ENCODE data around the gene INTS14. TPM values are rescaled to one million over a fixed set of nuclear protein-coding genes. Genes with fewer than 3 reads are reported as not detected.

INTS14 gene
- total and polyA plus RNA-seq, 2 experiments from 2014 or later, result 28.6 to 45.7 TPM

DNA sequence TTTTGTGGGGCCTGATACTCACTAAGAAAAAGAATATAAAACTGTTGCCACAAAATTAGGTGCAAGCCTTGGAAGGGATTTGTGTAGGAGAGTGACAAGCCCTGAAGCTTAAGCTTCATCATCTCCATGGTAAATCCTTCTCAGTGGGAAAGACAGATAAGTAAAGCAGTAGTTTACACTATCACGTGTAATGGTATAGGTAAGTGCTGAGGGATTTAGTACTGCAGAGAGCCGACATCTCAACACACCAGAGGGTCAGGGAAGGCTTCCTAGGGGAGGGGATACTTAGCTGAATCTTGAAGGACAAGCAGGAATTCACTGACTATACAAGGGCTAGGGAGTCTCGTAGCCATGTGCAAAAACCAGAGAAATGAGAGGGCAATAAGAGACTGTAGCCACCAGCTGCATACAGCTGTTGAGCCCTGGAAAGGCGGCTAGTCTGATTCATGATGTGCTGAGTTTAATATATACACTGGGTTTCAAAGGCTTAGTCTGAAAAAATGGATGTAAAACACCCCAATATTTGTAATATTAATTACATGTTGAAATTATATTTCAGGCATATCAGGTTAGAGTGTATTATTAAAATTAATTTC is 21.9 kb upstream of the INTS14 start:
- Histone ChIP-seq H3K79me2 (no peaks in the 10 kb centered on the region), H3K9me3 (ENCODE audit: low read depth) (no peaks in the 10 kb centered on the region), H3K4me3 (no peak overlapping the region), H3K4me1 (ENCODE audit: insufficient read depth) (no peaks in the 10 kb centered on the region), H2AFZ (no peak overlapping the region), H3K27ac (no peak overlapping the region), H3K27me3 (no peaks in the 10 kb centered on the region), H3K36me3 (replicated peaks; ENCODE audit: insufficient read depth, low read depth) (no peaks in the 10 kb centered on the region), H4K20me1 (ENCODE audit: insufficient read depth, poor library complexity, severe bottlenecking) (no peaks in the 10 kb centered on the region), H3K9me2 (replicated peaks; ENCODE audit: insufficient read depth) (no peaks in the 10 kb centered on the region), H3K4me2 (no peak overlapping the region)
- DNase-seq (ENCODE audit: low spot score), result no peak
- 43% methylated on average over 4 of the region's 4 CpGs for WGBS (ENCODE audit: low lambda C conversion rate, missing lambda C conversion rate)
- no peak for TF ChIP-seq CTCF (IDR thresholded peaks at IDR 0.05; ENCODE audit: poor library complexity)
- TF ChIP-seq EZH2 (IDR thresholded peaks at IDR 0.05; ENCODE audit: borderline replicate concordance), result no peak
- no peak for TF ChIP-seq EZH2phosphoT487 (IDR thresholded peaks at IDR 0.05; ENCODE audit: low read depth, severe bottlenecking, unreplicated experiment)

DNA sequence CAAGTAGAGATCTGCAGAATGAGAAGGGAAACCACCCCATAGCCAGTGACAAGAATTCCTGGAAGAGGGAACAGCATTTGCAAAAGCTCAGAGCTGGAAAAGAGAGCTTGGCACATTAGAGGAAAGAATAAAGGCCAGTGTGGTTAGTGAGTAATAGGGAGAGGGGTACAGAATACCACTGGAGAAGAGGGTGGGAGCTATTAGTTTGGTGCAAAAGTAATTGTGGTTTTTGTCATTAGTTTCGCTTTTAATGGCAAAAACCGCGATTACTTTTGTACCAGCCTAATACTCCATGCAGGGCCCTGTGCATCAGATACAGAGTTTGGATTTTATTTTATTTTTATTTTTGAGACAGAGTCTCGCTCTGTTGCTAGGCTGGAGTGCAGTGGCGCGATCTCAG is 20.6 kb upstream of the INTS14 start:
- no peaks in the 10 kb centered on the region for H3K79me2 ChIP-seq
- no peak overlapping the region for H3K4me3 ChIP-seq
- 98% methylated on average over 6 of the region's 6 CpGs for WGBS (ENCODE audit: low lambda C conversion rate, missing lambda C conversion rate)
- no peak overlapping the region for H2AFZ ChIP-seq
- no peaks in the 10 kb centered on the region for H4K20me1 ChIP-seq (ENCODE audit: insufficient read depth, poor library complexity, severe bottlenecking)
- no peaks in the 10 kb centered on the region for H3K36me3 ChIP-seq (replicated peaks; ENCODE audit: insufficient read depth, low read depth)
- DNase-seq (ENCODE audit: low spot score), result no peak
- no peaks in the 10 kb centered on the region for H3K4me1 ChIP-seq (ENCODE audit: insufficient read depth)
- H3K9me2 ChIP-seq (replicated peaks; ENCODE audit: insufficient read depth), result no peaks in the 10 kb centered on the region
- TF ChIP-seq EZH2 (IDR thresholded peaks at IDR 0.05; ENCODE audit: borderline replicate concordance), result no peak
- no peak for TF ChIP-seq EZH2phosphoT487 (IDR thresholded peaks at IDR 0.05; ENCODE audit: low read depth, severe bottlenecking, unreplicated experiment)
- no peak for TF ChIP-seq CTCF (IDR thresholded peaks at IDR 0.05; ENCODE audit: poor library complexity)
- H3K9me3 ChIP-seq (ENCODE audit: low read depth), result no peaks in the 10 kb centered on the region
- H3K27ac ChIP-seq, result no peak overlapping the region
- no peak overlapping the region for H3K4me2 ChIP-seq
- no peaks in the 10 kb centered on the region for H3K27me3 ChIP-seq

- TF ChIP-seq CTCF (IDR thresholded peaks at IDR 0.05; ENCODE audit: poor library complexity) (no peak), EZH2phosphoT487 (IDR thresholded peaks at IDR 0.05; ENCODE audit: low read depth, severe bottlenecking, unreplicated experiment) (no peak), EZH2 (IDR thresholded peaks at IDR 0.05; ENCODE audit: borderline replicate concordance) (no peak)
- Histone ChIP-seq H3K9me3 (ENCODE audit: low read depth) (no peaks in the 10 kb centered on the region), H3K79me2 (no peaks in the 10 kb centered on the region), H3K4me1 (ENCODE audit: insufficient read depth) (no peaks in the 10 kb centered on the region), H3K9me2 (replicated peaks; ENCODE audit: insufficient read depth) (no peaks in the 10 kb centered on the region), H2AFZ (no peak overlapping the region), H3K36me3 (replicated peaks; ENCODE audit: insufficient read depth, low read depth) (no peaks in the 10 kb centered on the region), H3K27me3 (no peaks in the 10 kb centered on the region), H3K4me2 (no peak overlapping the region), H3K27ac (no peak overlapping the region), H4K20me1 (ENCODE audit: insufficient read depth, poor library complexity, severe bottlenecking) (no peaks in the 10 kb centered on the region), H3K4me3 (no peak overlapping the region)
- no peak for DNase-seq (ENCODE audit: low spot score)
- 94% methylated on average over 5 of the region's 5 CpGs for WGBS (ENCODE audit: low lambda C conversion rate, missing lambda C conversion rate)
These were observed 19.8 kb upstream of the INTS14 start for GRCh38 chr15:65630760-65631159.

Data from hepatocyte (in vitro differentiated cells).